HG03469 (cell line): ENCODE results near the gene MRPS24.
"Not testable (repeated sequence)": the region's sequence is repeated elsewhere in the genome, so short reads cannot be mapped to it uniquely, and the experiment has no call there.

ENCODE experiments used
- ATAC-seq: cut with Tn5 transposase; IDR thresholded peaks from one replicate; pipeline ENCODE4 v1.9.1; 2021; ENCODE audit warnings: mild to moderate bottlenecking, moderate library complexity, moderate number of reproducible peaks; ENCODE audit not compliant: unreplicated experiment

The MRPS24 gene

GRCh38 chr7:43843296-43843695 is 26.0 kb downstream of the MRPS24 start:
- ATAC-seq, result no peak

- no peak for ATAC-seq
These were observed 31.1 kb downstream of the MRPS24 start for GRCh38 chr7:43838201-43838658.

GRCh38 chr7:43834463-43835251 is 34.7 kb downstream of the MRPS24 start:
- ATAC-seq, result peak; percentile 36

DNA sequence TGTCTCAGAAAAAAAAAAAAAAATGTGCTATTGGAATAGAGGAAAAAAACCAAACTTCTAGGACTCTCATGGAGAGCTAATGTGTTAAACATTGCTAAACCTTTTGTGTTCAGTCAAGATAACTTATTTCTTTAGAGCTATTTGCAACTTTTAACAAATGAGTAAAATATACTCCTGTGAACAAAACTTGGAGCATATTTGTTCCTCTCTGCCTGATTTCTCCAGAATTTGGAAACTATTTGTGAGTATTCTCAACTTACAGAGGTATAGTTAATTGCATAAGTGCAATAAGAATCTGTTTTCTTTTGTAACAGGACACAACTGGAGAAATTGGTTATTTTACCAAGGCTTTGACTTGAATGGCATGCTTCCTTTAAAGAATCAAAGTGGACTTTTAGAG is 38.4 kb downstream of the MRPS24 start:
- not testable (repeated sequence) for ATAC-seq

- no peak for ATAC-seq
These were observed 43.9 kb downstream of the MRPS24 start for GRCh38 chr7:43825391-43825808.

GRCh38 chr7:43824963-43825362 is 44.4 kb downstream of the MRPS24 start:
- no peak for ATAC-seq

DNA sequence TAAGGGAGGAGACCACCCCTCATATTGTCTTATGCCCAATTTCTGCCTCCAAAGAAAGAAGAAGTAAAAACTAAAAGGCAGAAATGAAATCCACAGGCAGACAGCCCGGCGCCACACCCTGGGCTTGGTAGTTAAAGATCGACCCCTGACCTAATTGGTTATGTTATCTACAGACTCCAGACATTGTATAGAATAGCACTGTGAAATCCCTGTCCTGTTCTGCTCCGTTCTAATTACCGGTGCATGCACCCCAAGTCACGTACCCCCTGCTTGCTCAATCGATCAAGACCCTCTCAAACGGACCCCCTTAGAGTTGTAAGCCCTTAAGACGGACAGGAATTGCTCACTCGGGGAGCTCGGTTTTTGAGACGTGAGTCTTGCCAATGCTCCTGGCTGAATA is 44.8 kb downstream of the MRPS24 start:
- not testable (repeated sequence) for ATAC-seq

GRCh38 chr7:43823941-43824340 is 45.4 kb downstream of the MRPS24 start:
- ATAC-seq, result no peak

GRCh38 chr7:43823425-43823824 is 45.9 kb downstream of the MRPS24 start:
- not testable (repeated sequence) for ATAC-seq
